Panc1 (cell line): ENCODE measurements around the gene THRAP3. TPM values are rescaled to one million over a fixed set of nuclear protein-coding genes. Genes with fewer than 3 reads are reported as not detected.

ENCODE experiments used
- ATAC-seq: fragments of 200-7000 bp; cut with Tn5 transposase; 2 replicates; pipeline ENCODE4 v1.9.1; 2020; ENCODE audit warnings: mild to moderate bottlenecking, moderate library complexity
- BruUV-seq: library from RNA; stranded (reverse); fragments of 400-500 nt; replicated peaks from 2 replicates; lab custom pipeline; 2021; lab: Mats Ljungman, UMichigan
- CTCF ChIA-PET: fragments of 300-600 bp; sonication (Branson Sonifier 250); formaldehyde crosslinking; loops from one replicate; lab custom pipeline; 2022; ENCODE audit warnings: antibody characterized with exemption; lab: Charles Lee
- POLR2A ChIA-PET: fragments of 300-600 bp; sonication (Branson Sonifier 250); formaldehyde crosslinking; loops from one replicate; lab custom pipeline; 2022; ENCODE audit warnings: antibody characterized with exemption; lab: Charles Lee
- DNase-seq: peaks from one replicate; pipeline ENCODE4 v3.0.0-alpha.2; 2010; ENCODE audit warnings: low read depth, low spot score
- H3K27ac ChIP-seq: 2 replicates; pipeline ENCODE4 v1.5.1; 2011; ENCODE audit warnings: mild to moderate bottlenecking, low read length, inconsistent platforms
- H3K27me3 ChIP-seq: fragments of 200-500 bp; sonication (Bioruptor generic); 2 replicates; pipeline ENCODE4 v1.6.0; 2014; ENCODE audit warnings: low read length, inconsistent platforms; ENCODE audit not compliant: control insufficient read depth, insufficient read depth
- H3K36me3 ChIP-seq: fragments of 200-500 bp; sonication (Bioruptor generic); 2 replicates; pipeline ENCODE4 v1.5.1; 2014; ENCODE audit warnings: inconsistent platforms, mild to moderate bottlenecking, low read length, moderate library complexity; ENCODE audit not compliant: control insufficient read depth, insufficient read depth
- H3K4me1 ChIP-seq: 2 replicates; pipeline ENCODE4 v1.5.1; 2011; ENCODE audit warnings: inconsistent platforms, mild to moderate bottlenecking, low read length, moderate library complexity; ENCODE audit not compliant: control insufficient read depth, insufficient read depth
- H3K4me3 ChIP-seq, 2 experiments: 2 replicates each; pipeline ENCODE4 v1.5.1; 2011 to 2012; ENCODE audit warnings: low read depth in 2 of 2, low read length in 2 of 2, mild to moderate bottlenecking in 2 of 2, inconsistent platforms in 1 of 2, moderate library complexity in 1 of 2
- H3K9me3 ChIP-seq: fragments of 200-500 bp; sonication (Bioruptor generic); 2 replicates; pipeline ENCODE4 v1.5.1; 2014; ENCODE audit warnings: low read depth, mild to moderate bottlenecking, inconsistent platforms, low read length, moderate library complexity; ENCODE audit not compliant: control insufficient read depth, insufficient read depth
- CTCF ChIP-seq: fragments of 450-650 bp; IDR thresholded peaks from 2 replicates; pipeline ENCODE4 v1.5.1; 2017; ENCODE audit warnings: mild to moderate bottlenecking
- POLR2AphosphoS5 ChIP-seq: IDR thresholded peaks from 2 replicates; pipeline ENCODE4 v1.6.1; 2012; ENCODE audit warnings: mild to moderate bottlenecking, low read depth, low read length, moderate library complexity
- REST ChIP-seq, 2 experiments: IDR thresholded peaks; 2 replicates each; pipeline ENCODE4 v1.6.1; 2011 to 2012; ENCODE audit warnings: low read depth in 2 of 2, control low read depth in 1 of 2, low read length in 1 of 2, mild to moderate bottlenecking in 1 of 2, moderate library complexity in 1 of 2; ENCODE audit not compliant: insufficient read depth in 1 of 2
- SIN3A ChIP-seq: IDR thresholded peaks from 2 replicates; pipeline ENCODE4 v1.6.1; 2012; ENCODE audit warnings: low read depth, mild to moderate bottlenecking, low read length, moderate library complexity, borderline replicate concordance; ENCODE audit not compliant: insufficient read depth
- TCF7L2 ChIP-seq: IDR thresholded peaks from 2 replicates; pipeline ENCODE4 v1.6.1; 2011; ENCODE audit warnings: mild to moderate bottlenecking, low read depth, low read length, inconsistent platforms
- in situ Hi-C: cut with HindIII; loops from 2 replicates; pipeline ENCODE4 v1.10.0; 2016; ENCODE audit warnings: low sequenced_read_pairs, low pct_unique_long_range_greater_than_20kb
- intact Hi-C: fragments of 100-400 bp; cut with micrococcal nuclease; formaldehyde crosslinking; loops from one replicate; pipeline ENCODE4 v1.10.0; 2022; ENCODE audit not compliant: unreplicated experiment
- total RNA-seq: library from RNA; stranded (reverse); gene quantifications from one replicate; pipeline ENCODE4 v1.2.1, GENCODE V29; 2021; ENCODE audit not compliant: unreplicated experiment

THRAP3 gene
- total RNA-seq, 1 experiment from 2014 or later = 114 TPM

- peak overlapping the region; percentile 7; the same call in 1 of the 2 replicates for H3K27ac ChIP-seq
- POLR2A ChIA-PET = no interaction called here
- in situ Hi-C loops = no loop called here
- no peak for TF ChIP-seq SIN3A
- TF ChIP-seq REST (IDR thresholded peaks at IDR 0.05; ENCODE audit: insufficient read depth in 1 of 2, low read depth in 2 of 2, low read length in 1 of 2) = no peak
- TF ChIP-seq POLR2AphosphoS5 = no peak; the same call in 1 of the 2 replicates
- no peak for TF ChIP-seq CTCF
- TF ChIP-seq TCF7L2 = no peak
- H3K36me3 ChIP-seq = peaks cover 11% of the 10 kb centered on the region
- ATAC-seq = peak; percentile 71
- DNase-seq = no peak
- CTCF ChIA-PET = no interaction called here
- no peaks in the 10 kb centered on the region for H3K9me3 ChIP-seq
- no TSS peak for BruUV-seq
- intact Hi-C loops = no loop called here
- H3K27me3 ChIP-seq = no peaks in the 10 kb centered on the region
- H3K4me1 ChIP-seq = peaks cover 22% of the 10 kb centered on the region
- no peak overlapping the region for H3K4me3 ChIP-seq
These were observed 127.2 kb downstream of the THRAP3 start for GRCh38 chr1:36351227-36351977.

GRCh38 chr1:36352125-36352909 is 128.1 kb downstream of the THRAP3 start:
- BruUV-seq = no TSS peak
- POLR2A ChIA-PET = no interaction called here
- Histone ChIP-seq H3K4me1 (peaks cover 22% of the 10 kb centered on the region), H3K27ac (no peak overlapping the region), H3K27me3 (no peaks in the 10 kb centered on the region), H3K36me3 (peaks cover 12% of the 10 kb centered on the region), H3K4me3 (no peak overlapping the region), H3K9me3 (no peaks in the 10 kb centered on the region)
- in situ Hi-C loops (no loop called here), intact Hi-C loops (no loop called here)
- no peak for DNase-seq
- CTCF ChIA-PET = no interaction called here
- TF ChIP-seq CTCF (no peak), SIN3A (no peak), POLR2AphosphoS5 (no peak), TCF7L2 (no peak), REST (IDR thresholded peaks at IDR 0.05; ENCODE audit: insufficient read depth in 1 of 2, low read depth in 2 of 2, low read length in 1 of 2) (no peak)
- ATAC-seq = no peak
